ENCODE data around the gene XXYLT1. TPM values are rescaled to one million over a fixed set of nuclear protein-coding genes. Genes with fewer than 3 reads are reported as not detected.

XXYLT1 gene
- total RNA-seq, 1 experiment from 2014 or later, result 10.9 TPM

DNA sequence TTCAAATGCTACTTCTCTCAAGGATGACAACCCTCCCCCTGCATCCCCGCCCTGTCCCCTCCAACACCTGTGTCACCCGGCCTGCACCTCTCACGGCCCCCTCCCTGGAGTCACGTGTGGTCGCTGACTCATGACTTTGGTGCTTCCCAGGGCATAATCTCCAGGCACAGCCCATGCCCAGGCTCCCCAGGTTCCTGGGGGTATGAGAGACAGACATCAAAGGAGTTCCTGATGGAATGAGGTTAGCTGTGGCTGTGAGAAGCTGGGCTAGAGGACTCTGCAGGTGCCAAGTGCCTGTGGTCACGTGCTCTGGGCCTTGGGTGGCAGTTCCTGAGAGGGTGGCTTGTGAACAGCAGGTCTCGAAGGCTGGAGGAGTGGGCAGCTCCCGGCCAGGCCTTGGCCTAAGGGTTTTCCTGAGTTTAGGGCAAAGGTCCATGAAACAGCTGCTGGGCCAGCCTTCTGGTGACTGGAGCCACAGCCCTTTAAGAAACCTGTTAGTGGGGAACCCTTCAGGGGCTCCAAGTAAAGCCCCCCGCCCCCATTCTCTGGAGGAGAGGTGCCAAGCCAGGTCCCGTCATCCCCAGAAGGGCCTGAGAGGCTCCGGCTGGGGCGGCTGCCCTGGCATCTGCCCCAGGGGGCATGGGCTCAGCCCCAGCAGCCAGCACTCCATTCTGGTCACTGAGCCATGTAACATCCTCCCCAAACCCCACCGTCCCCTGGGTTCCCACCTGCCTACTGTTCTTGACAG is 230.0 kb downstream of the XXYLT1 start:
- H2AFZ ChIP-seq (ENCODE audit: low read depth, low read length, poor library complexity, severe bottlenecking), result no peak overlapping the region
- intact Hi-C loops (cut with micrococcal nuclease), result loop anchor here (5.0 kb wide), 1 partner anchor 266 kb away; no protein-coding TSS in a partner anchor
- H3K27me3 ChIP-seq (ENCODE audit: insufficient read depth, low read length), result no peaks in the 10 kb centered on the region
- no peaks in the 10 kb centered on the region for H3K9me2 ChIP-seq (ENCODE audit: insufficient read depth)
- ChIA-PET CTCF (interaction anchor here (1.2 kb wide), 1 partner anchor 358 kb away, joined by 3 read pairs; no protein-coding TSS in a partner anchor), RAD21 (ENCODE audit: low non-redundant PET in 1 of 2, low total read pairs in 2 of 2, uncharacterized antibody in 2 of 2, unreplicated experiment in 2 of 2) (no interaction called here), POLR2A (no interaction called here)
- H3K79me2 ChIP-seq (ENCODE audit: insufficient read depth, low read length), result no peaks in the 10 kb centered on the region
- no peak overlapping the region for H3K27ac ChIP-seq (ENCODE audit: low read depth, low read length)
- TF ChIP-seq TCF7L2 (IDR thresholded peaks at IDR 0.05; ENCODE audit: borderline replicate concordance, extremely low read depth, insufficient read depth, insufficient read length) (peak; percentile 94), EZH2 (IDR thresholded peaks at IDR 0.05) (no peak), JUND (IDR thresholded peaks at IDR 0.05) (peak; percentile 72), ZFX (IDR thresholded peaks at IDR 0.05) (no peak), SP1 (IDR thresholded peaks at IDR 0.05; ENCODE audit: low read depth) (peak; percentile 45), EZH2phosphoT487 (IDR thresholded peaks at IDR 0.05; ENCODE audit: borderline replicate concordance) (no peak)
- TF ChIP-seq, protein P1, sequence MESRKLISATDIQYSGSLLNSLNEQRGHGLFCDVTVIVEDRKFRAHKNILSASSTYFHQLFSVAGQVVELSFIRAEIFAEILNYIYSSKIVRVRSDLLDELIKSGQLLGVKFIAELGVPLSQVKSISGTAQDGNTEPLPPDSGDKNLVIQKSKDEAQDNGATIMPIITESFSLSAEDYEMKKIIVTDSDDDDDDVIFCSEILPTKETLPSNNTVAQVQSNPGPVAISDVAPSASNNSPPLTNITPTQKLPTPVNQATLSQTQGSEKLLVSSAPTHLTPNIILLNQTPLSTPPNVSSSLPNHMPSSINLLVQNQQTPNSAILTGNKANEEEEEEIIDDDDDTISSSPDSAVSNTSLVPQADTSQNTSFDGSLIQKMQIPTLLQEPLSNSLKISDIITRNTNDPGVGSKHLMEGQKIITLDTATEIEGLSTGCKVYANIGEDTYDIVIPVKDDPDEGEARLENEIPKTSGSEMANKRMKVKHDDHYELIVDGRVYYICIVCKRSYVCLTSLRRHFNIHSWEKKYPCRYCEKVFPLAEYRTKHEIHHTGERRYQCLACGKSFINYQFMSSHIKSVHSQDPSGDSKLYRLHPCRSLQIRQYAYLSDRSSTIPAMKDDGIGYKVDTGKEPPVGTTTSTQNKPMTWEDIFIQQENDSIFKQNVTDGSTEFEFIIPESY (IDR thresholded peaks at IDR 0.05; ENCODE audit: extremely low read depth, insufficient replicate concordance, low read length), result no peak
- TF ChIP-seq, protein P2, sequence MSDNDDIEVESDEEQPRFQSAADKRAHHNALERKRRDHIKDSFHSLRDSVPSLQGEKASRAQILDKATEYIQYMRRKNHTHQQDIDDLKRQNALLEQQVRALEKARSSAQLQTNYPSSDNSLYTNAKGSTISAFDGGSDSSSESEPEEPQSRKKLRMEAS (IDR thresholded peaks at IDR 0.05), result peak; percentile 84
- ATAC-seq (peak; percentile 86), DNase-seq (ENCODE audit: low read depth, low spot score) (peak; percentile 44)
- H3K4me1 ChIP-seq (ENCODE audit: control insufficient read depth in 1 of 2, insufficient read depth in 2 of 2, low read length in 2 of 2), result peaks cover 10 to 30% of the 10 kb centered on the region in 2 experiments
- no peaks in the 10 kb centered on the region for H3K9me3 ChIP-seq (ENCODE audit: control insufficient read depth in 1 of 2, insufficient read depth in 1 of 2, low read depth in 1 of 2, low read length in 2 of 2)
- no peak overlapping the region for H3K4me3 ChIP-seq (replicated peaks in 1 of 2; ENCODE audit: low read depth in 1 of 2, low read length in 2 of 2)
- H3K9ac ChIP-seq (ENCODE audit: low read length), result no peak overlapping the region
- H3K4me2 ChIP-seq (ENCODE audit: low read length), result peak overlapping the region; percentile 58
- BruUV-seq (replicated peaks), result no TSS peak
- H3K36me3 ChIP-seq (ENCODE audit: control insufficient read depth in 1 of 2, insufficient read depth in 2 of 2, low read length in 2 of 2), result no peaks in the 10 kb centered on the region
- no peaks in the 10 kb centered on the region for H4K20me1 ChIP-seq (ENCODE audit: insufficient read depth)

All from HCT116 (cell line).